Endothelial cell of umbilical vein (primary cell): ENCODE data around the gene GSTO1. TPM values are rescaled to one million over a fixed set of nuclear protein-coding genes. Genes with fewer than 3 reads are reported as not detected.

Experiments used
- BruUV-seq: library from RNA; stranded (reverse); fragments of 400-500 nt; replicated peaks from 2 replicates; lab custom pipeline; 2021; lab: Mats Ljungman, UMichigan
- CTCF ChIA-PET: fragments of 300-600, 350-600 bp; sonication (Branson Sonifier 250); formaldehyde crosslinking; loops from one replicate; lab custom pipeline; 2021; ENCODE audit warnings: antibody characterized with exemption, inconsistent platforms; lab: Charles Lee
- POLR2A ChIA-PET: fragments of 300-600, 350-600 bp; sonication (Branson Sonifier 250); formaldehyde crosslinking; loops from one replicate; lab custom pipeline; 2021; ENCODE audit warnings: antibody characterized with exemption, inconsistent platforms; lab: Charles Lee
- DNase-seq: peaks from one replicate; pipeline ENCODE4 v3.0.0-alpha.2; 2011; ENCODE audit warnings: low read depth, low spot score
- FAIRE-seq: peaks from 2 replicates; lab custom pipeline; 2011; peaks lifted over from hg19 to GRCh38; lab: Jason Lieb, UNC
- H2AFZ ChIP-seq: 2 replicates; pipeline ENCODE4 v1.6.0; 2012; ENCODE audit warnings: low read depth, low read length, control low read depth, inconsistent platforms
- H3K27ac ChIP-seq: 2 replicates; pipeline ENCODE4 v1.5.1; 2011; ENCODE audit warnings: low read depth, mild to moderate bottlenecking, control low read depth, low read length, moderate library complexity; ENCODE audit not compliant: insufficient read depth
- H3K27me3 ChIP-seq, 2 experiments: 2 replicates each; pipeline versions ENCODE4 v1.6.0 to v1.6.1; 2011; ENCODE audit warnings: low read length in 2 of 2, mixed read lengths in 1 of 2; ENCODE audit not compliant: control insufficient read depth in 2 of 2, insufficient read depth in 2 of 2
- H3K36me3 ChIP-seq, 2 experiments: 2 replicates in 1 of 2; 3 replicates in 1 of 2; pipeline ENCODE4 v1.5.1; 2011; ENCODE audit warnings: low read length in 2 of 2, mild to moderate bottlenecking in 1 of 2, moderate library complexity in 1 of 2; ENCODE audit not compliant: control insufficient read depth in 2 of 2, insufficient read depth in 2 of 2; ENCODE audit errors: extremely low read depth in 1 of 2
- H3K4me1 ChIP-seq: 3 replicates; pipeline ENCODE4 v1.5.1; 2011; ENCODE audit warnings: mild to moderate bottlenecking, low read length; ENCODE audit not compliant: control insufficient read depth, insufficient read depth; ENCODE audit errors: extremely low read depth
- H3K4me2 ChIP-seq: 2 replicates; pipeline ENCODE4 v1.6.1; 2011; ENCODE audit warnings: low read length, control low read depth, mixed read lengths; ENCODE audit not compliant: insufficient read depth
- H3K4me3 ChIP-seq, 3 experiments: fragments of 200-600 bp in 1 of 3; sonication (generic), shearing (Covaris generic) in 1 of 3; replicated peaks in 1 of 3; 2 replicates each; pipeline ENCODE4 v1.5.1; 2011 to 2016; ENCODE audit warnings: control low read depth in 3 of 3, low read length in 3 of 3, mild to moderate bottlenecking in 2 of 3, inconsistent platforms in 1 of 3, low read depth in 1 of 3, moderate library complexity in 1 of 3; ENCODE audit not compliant: insufficient read depth in 1 of 3
- H3K79me2 ChIP-seq: 2 replicates; pipeline ENCODE4 v1.6.0; 2012; ENCODE audit warnings: low read length, inconsistent platforms; ENCODE audit not compliant: control insufficient read depth, insufficient read depth
- H3K9ac ChIP-seq: replicated peaks from 2 replicates; pipeline ENCODE3; 2011; ENCODE audit warnings: low read length, control low read depth; ENCODE audit not compliant: insufficient read depth; ENCODE audit errors: extremely low read depth
- H3K9me1 ChIP-seq: replicated peaks from 3 replicates; pipeline ENCODE4 v1.6.0; 2011; ENCODE audit warnings: mild to moderate bottlenecking, low read length; ENCODE audit not compliant: control insufficient read depth, insufficient read depth; ENCODE audit errors: extremely low read depth
- H3K9me3 ChIP-seq: replicated peaks from 2 replicates; pipeline ENCODE4 v1.5.1; 2012; ENCODE audit warnings: low read length, inconsistent platforms; ENCODE audit not compliant: control insufficient read depth, insufficient read depth
- H4K20me1 ChIP-seq: replicated peaks from 2 replicates; pipeline ENCODE3; 2011; ENCODE audit warnings: mild to moderate bottlenecking, low read length; ENCODE audit not compliant: control insufficient read depth, insufficient read depth; ENCODE audit errors: extremely low read depth
- CTCF ChIP-seq, 2 donors: IDR thresholded peaks; 1 replicate in 1 of 2; 2 replicates in 1 of 2; pipeline ENCODE4 v1.5.1; 2011; ENCODE audit warnings: low read length in 2 of 2, mild to moderate bottlenecking in 2 of 2, moderate library complexity in 2 of 2, control low read depth in 1 of 2, inconsistent platforms in 1 of 2, low read depth in 1 of 2; ENCODE audit not compliant: insufficient read depth in 1 of 2; ENCODE audit errors: extremely low read depth in 1 of 2
- EZH2 ChIP-seq: IDR thresholded peaks from 2 replicates; pipeline ENCODE4 v1.6.1; 2012; ENCODE audit warnings: borderline replicate concordance, low read depth, mild to moderate bottlenecking, moderate library complexity, low read length, inconsistent platforms; ENCODE audit not compliant: severe bottlenecking
- FOS ChIP-seq: IDR thresholded peaks from 2 replicates; pipeline ENCODE4 v1.6.1; 2011; ENCODE audit warnings: mild to moderate bottlenecking, low read length, moderate library complexity, borderline replicate concordance; ENCODE audit not compliant: insufficient read depth
- GATA2 ChIP-seq: IDR thresholded peaks from 2 replicates; pipeline ENCODE4 v1.7.0; 2011; ENCODE audit warnings: low read depth, mild to moderate bottlenecking, moderate library complexity, mixed read lengths, low read length; ENCODE audit not compliant: insufficient read length, insufficient read depth
- JUN ChIP-seq: IDR thresholded peaks from 2 replicates; pipeline ENCODE4 v1.6.1; 2011; ENCODE audit warnings: borderline replicate concordance, low read depth; ENCODE audit not compliant: insufficient read length, insufficient read depth
- MAX ChIP-seq: IDR thresholded peaks from 2 replicates; pipeline ENCODE4 v1.6.1; 2011; ENCODE audit not compliant: insufficient read depth, insufficient read length
- MYC ChIP-seq: IDR thresholded peaks from one replicate; pipeline ENCODE4 v1.6.1; 2011; ENCODE audit warnings: mild to moderate bottlenecking, low read depth, low read length
- POLR2A ChIP-seq: IDR thresholded peaks from 2 replicates; pipeline ENCODE4 v1.6.1; 2012; ENCODE audit warnings: low read depth, mild to moderate bottlenecking, control low read depth, low read length
- POLR2AphosphoS5 ChIP-seq: IDR thresholded peaks from 2 replicates; pipeline ENCODE4 v1.6.1; 2012; ENCODE audit warnings: low read depth, mild to moderate bottlenecking, control low read depth, low read length, moderate library complexity; ENCODE audit not compliant: insufficient read depth
- dilution Hi-C: fragments of 300-500 bp; cut with MboI; formaldehyde crosslinking; loops from one replicate; pipeline ENCODE4 v1.15.0; 2019; ENCODE audit warnings: low sequenced_read_pairs; ENCODE audit not compliant: extremely low pct_ligation_motif_present
- intact Hi-C: fragments of 100-400 bp; cut with micrococcal nuclease; formaldehyde crosslinking; loops from one replicate; pipeline ENCODE4 v1.10.0; 2022
- polyA plus RNA-seq, 4 experiments: library from polyadenylated mRNA; depleted of rRNA in 3 of 4; stranded (reverse) in 3 of 4; unstranded in 1 of 4; fragments of >200 nt; gene quantifications; 2 replicates each; pipeline versions ENCODE4 v1.2.1 to v1.2.3, GENCODE V29; 2011 to 2012; ENCODE audit warnings: missing spikeins in 1 of 4
- total RNA-seq: library from RNA; stranded (reverse); gene quantifications from 2 replicates; pipeline ENCODE4 v1.2.3, GENCODE V29; 2021

GSTO1 gene
- total and polyA plus RNA-seq, 2 donors (not counting 3 experiments of a cell fraction or from before 2014, with no cell fraction given), result 124 to 211 TPM

GRCh38 chr10:104276192-104276591 lies 21.5 kb downstream of the GSTO1 start:
- dilution Hi-C loops (no loop called here), intact Hi-C loops (no loop called here)

More at GRCh38 chr10:104276192-104276591, 21.5 kb downstream of the GSTO1 start:
- H3K9me3 ChIP-seq, result no peaks in the 10 kb centered on the region
- no TSS peak for BruUV-seq
- no peaks in the 10 kb centered on the region for H3K9me1 ChIP-seq
- H3K36me3 ChIP-seq, result no peaks in the 10 kb centered on the region
- no peak overlapping the region for H3K4me3 ChIP-seq
- DNase-seq (no peak), FAIRE-seq (no peak)
- no peak for TF ChIP-seq MAX
- TF ChIP-seq POLR2AphosphoS5, result no peak
- no peak for TF ChIP-seq CTCF (IDR thresholded peaks at IDR 0.05; ENCODE audit: extremely low read depth in 1 of 2, insufficient read depth in 1 of 2, low read depth in 1 of 2, low read length in 2 of 2)
- no peak for TF ChIP-seq MYC
- no peak for TF ChIP-seq JUN
- TF ChIP-seq EZH2, result no peak
- no peak for TF ChIP-seq FOS
- TF ChIP-seq GATA2, result no peak
- TF ChIP-seq POLR2A, result no peak
- no peak overlapping the region for H2AFZ ChIP-seq
- no peak overlapping the region for H3K9ac ChIP-seq
- H4K20me1 ChIP-seq, result no peaks in the 10 kb centered on the region
- no peak overlapping the region for H3K4me2 ChIP-seq
- no peak overlapping the region for H3K27ac ChIP-seq
- no peaks in the 10 kb centered on the region for H3K79me2 ChIP-seq
- ChIA-PET CTCF (interaction anchor here (1.1 to 4.9 kb wide), 11 partner anchors 9 to 231 kb away, joined by 3 to 79 read pairs (median 21); partner anchors contain the start of gene CFAP58), POLR2A (no interaction called here)
- no peaks in the 10 kb centered on the region for H3K4me1 ChIP-seq
- peaks cover 0 to 11% of the 10 kb centered on the region in 2 experiments for H3K27me3 ChIP-seq
